ENCODE measurements around the gene OSBP2. TPM values are rescaled to one million over a fixed set of nuclear protein-coding genes. Genes with fewer than 3 reads are reported as not detected.

The OSBP2 gene
- total and polyA plus RNA-seq, 10 of the 15 experiments (the other 5 are each of a cell fraction or from before 2014, with no cell fraction given) = 0.11 to 7.7 (median 3.6) TPM

GRCh38 chr22:30667494-30668385 is 26.9 kb upstream of the OSBP2 start, which contains the start of gene DUSP18 (continued):
- TF ChIP-seq E4F1 (IDR thresholded peaks at IDR 0.05; ENCODE audit: borderline replicate concordance, partially characterized antibody) (no peak), KDM1A (IDR thresholded peaks at IDR 0.05; ENCODE audit: borderline replicate concordance) (no peak), ZBED1 (IDR thresholded peaks at IDR 0.05; ENCODE audit: borderline replicate concordance) (no peak), BCL3 (IDR thresholded peaks at IDR 0.05; ENCODE audit: borderline replicate concordance, insufficient read depth, low read depth, low read length, poor library complexity, severe bottlenecking) (no peak), RBBP5 (conservative IDR thresholded peaks at IDR 0.05) (no peak), YBX1 (IDR thresholded peaks at IDR 0.05) (no peak), CBX5 (IDR thresholded peaks at IDR 0.05; ENCODE audit: low read depth) (no peak), RUNX3 (IDR thresholded peaks at IDR 0.05; ENCODE audit: low read length) (no peak), IRF4 (IDR thresholded peaks at IDR 0.05; ENCODE audit: low read depth, low read length) (no peak), TCF7 (IDR thresholded peaks at IDR 0.05; ENCODE audit: borderline replicate concordance) (no peak), SUPT20H (IDR thresholded peaks at IDR 0.05; ENCODE audit: borderline replicate concordance, control insufficient read depth, low read depth, low read length) (no peak), EGR1 (IDR thresholded peaks at IDR 0.05; ENCODE audit: borderline replicate concordance in 1 of 2, low read depth in 2 of 2, low read length in 2 of 2) (no peak), TBL1XR1 (IDR thresholded peaks at IDR 0.05; ENCODE audit: low read depth, low read length) (no peak), MAX (IDR thresholded peaks at IDR 0.05; ENCODE audit: low read depth, low read length) (no peak), BMI1 (IDR thresholded peaks at IDR 0.05; ENCODE audit: borderline replicate concordance) (peak; percentile 95), MEF2B (IDR thresholded peaks at IDR 0.05; ENCODE audit: partially characterized antibody, poor library complexity, severe bottlenecking) (peak; percentile 51), NFXL1 (IDR thresholded peaks at IDR 0.05; ENCODE audit: borderline replicate concordance) (no peak), RB1 (IDR thresholded peaks at IDR 0.05; ENCODE audit: borderline replicate concordance) (peak; percentile 67; the same call in 1 of the 2 replicates), FOXM1 (IDR thresholded peaks at IDR 0.05; ENCODE audit: low read depth, low read length) (no peak), TAF1 (IDR thresholded peaks at IDR 0.05; ENCODE audit: borderline replicate concordance, low read depth, low read length) (no peak), ZNF274 (IDR thresholded peaks at IDR 0.05; ENCODE audit: insufficient read depth, insufficient read length) (no peak), JUNB (IDR thresholded peaks at IDR 0.05) (no peak), TARDBP (IDR thresholded peaks at IDR 0.05; ENCODE audit: borderline replicate concordance) (no peak), BRCA1 (IDR thresholded peaks at IDR 0.05; ENCODE audit: low read depth, low read length) (no peak), SP1 (IDR thresholded peaks at IDR 0.05; ENCODE audit: low read depth, low read length) (peak; percentile 36), NBN (IDR thresholded peaks at IDR 0.05) (no peak), GATAD2B (conservative IDR thresholded peaks at IDR 0.05; ENCODE audit: low read depth) (no peak), BACH1 (IDR thresholded peaks at IDR 0.05; ENCODE audit: borderline replicate concordance) (peak; percentile 46; the same call in 1 of the 2 replicates), NR2C1 (IDR thresholded peaks at IDR 0.05) (no peak)
